ENCODE measurements around the gene SPATA31A3. TPM values are rescaled to one million over a fixed set of nuclear protein-coding genes. Genes with fewer than 3 reads are reported as not detected.

The SPATA31A3 gene
- total RNA-seq, result not detected in 2 replicates

DNA sequence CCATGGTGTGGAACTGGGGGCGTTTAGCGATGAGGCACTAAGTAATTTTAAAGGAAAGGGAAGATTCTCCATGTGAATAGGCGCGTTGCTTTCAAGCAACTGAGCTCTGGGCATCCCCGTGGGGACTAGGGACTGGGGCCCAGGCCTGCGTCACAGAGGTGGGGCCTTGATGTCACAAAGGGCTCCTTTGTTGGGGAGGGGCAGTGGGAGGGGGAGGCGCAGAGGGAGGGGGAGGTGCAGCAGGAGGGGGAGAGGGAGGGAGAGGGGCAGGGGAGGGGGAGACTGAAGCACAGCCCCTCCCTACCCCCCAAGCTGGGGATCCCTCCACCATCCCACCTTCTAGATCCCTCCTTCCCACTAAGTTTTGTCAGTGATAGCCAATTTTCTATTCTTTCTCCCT, at the start of gene SPATA31A3:
TSS of gene SPATA31A3 (minus strand) at position 101 of the 400 bp plus-strand sequence. CDS start at position 72, 29 bp downstream.

Other genes starting within 250 kb of the SPATA31A3 start
- 4.6 and 6.2 TPM in 2 replicates for gene ZNF658, start 91.8 kb downstream of the SPATA31A3 start, total RNA-seq